Measurements from ENCODE around the gene DNAJB14. TPM values are rescaled to one million over a fixed set of nuclear protein-coding genes. Genes with fewer than 3 reads are reported as not detected.
"Not testable (repeated sequence)": the region's sequence is repeated elsewhere in the genome, so short reads cannot be mapped to it uniquely, and the experiment has no call there.

The DNAJB14 gene
- total RNA-seq, 1 donor from 2014 or later = 32.1 TPM

- FAIRE-seq (no peak), DNase-seq (ENCODE audit: low read depth) (no peak)
- no peak overlapping the region for H3K4me3 ChIP-seq (ENCODE audit: low read depth, low read length)
- H3K27me3 ChIP-seq (ENCODE audit: control insufficient read depth, insufficient read depth, low read length) = no peaks in the 10 kb centered on the region
- H3K36me3 ChIP-seq (ENCODE audit: control insufficient read depth, insufficient read depth, low read length) = no peaks in the 10 kb centered on the region
- TF ChIP-seq CTCF (IDR thresholded peaks at IDR 0.05; ENCODE audit: insufficient read depth, low read length, severe bottlenecking) = no peak
These were observed 18.8 kb upstream of the DNAJB14 start for GRCh38 chr4:99965173-99965572.

- DNase-seq (ENCODE audit: low read depth) (no peak), FAIRE-seq (no peak)
- Histone ChIP-seq H3K36me3 (ENCODE audit: control insufficient read depth, insufficient read depth, low read length) (no peaks in the 10 kb centered on the region), H3K4me3 (ENCODE audit: low read depth, low read length) (no peak overlapping the region), H3K27me3 (ENCODE audit: control insufficient read depth, insufficient read depth, low read length) (no peaks in the 10 kb centered on the region)
- no peak for TF ChIP-seq CTCF (IDR thresholded peaks at IDR 0.05; ENCODE audit: insufficient read depth, low read length, severe bottlenecking)
These were observed 15.3 kb upstream of the DNAJB14 start for GRCh38 chr4:99961711-99962110.

GRCh38 chr4:99960648-99961047, 14.2 kb upstream of the DNAJB14 start:
- DNase-seq (ENCODE audit: low read depth) = no peak
- Histone ChIP-seq H3K4me3 (ENCODE audit: low read depth, low read length) (no peak overlapping the region), H3K36me3 (ENCODE audit: control insufficient read depth, insufficient read depth, low read length) (no peaks in the 10 kb centered on the region), H3K27me3 (ENCODE audit: control insufficient read depth, insufficient read depth, low read length) (no peaks in the 10 kb centered on the region)
- TF ChIP-seq CTCF (IDR thresholded peaks at IDR 0.05; ENCODE audit: insufficient read depth, low read length, severe bottlenecking) = no peak
- FAIRE-seq = no peak

- not testable (repeated sequence) for H3K27me3 ChIP-seq (ENCODE audit: control insufficient read depth, insufficient read depth, low read length); FAIRE-seq; H3K36me3 ChIP-seq (ENCODE audit: control insufficient read depth, insufficient read depth, low read length); H3K4me3 ChIP-seq (ENCODE audit: low read depth, low read length); DNase-seq (ENCODE audit: low read depth)
These were observed 11.8 kb upstream of the DNAJB14 start for GRCh38 chr4:99958207-99958606.

- no peak for TF ChIP-seq CTCF (IDR thresholded peaks at IDR 0.05; ENCODE audit: insufficient read depth, low read length, severe bottlenecking)
- DNase-seq (ENCODE audit: low read depth) (no peak), FAIRE-seq (no peak)
- peaks cover 2% of the 10 kb centered on the region for H3K36me3 ChIP-seq (ENCODE audit: control insufficient read depth, insufficient read depth, low read length)
- H3K27me3 ChIP-seq (ENCODE audit: control insufficient read depth, insufficient read depth, low read length) = no peaks in the 10 kb centered on the region
- H3K4me3 ChIP-seq (ENCODE audit: low read depth, low read length) = peak overlapping the region; percentile 71
These were observed 4.5 kb upstream of the DNAJB14 start for GRCh38 chr4:99950913-99951254.

GRCh38 chr4:99949999-99950912, 3.8 kb upstream of the DNAJB14 start, which contains the start of gene H2AZ1:
Gene H2AZ1 (minus strand): TSS chr4:99950275. CDS start chr4:99950170, 105 bp downstream.
- Histone ChIP-seq H3K4me3 (ENCODE audit: low read depth, low read length) (peak within 1 kb of the TSS; percentile 71), H3K27me3 (ENCODE audit: control insufficient read depth, insufficient read depth, low read length) (no peaks in the 10 kb centered on the region), H3K36me3 (ENCODE audit: control insufficient read depth, insufficient read depth, low read length) (peaks cover 2% of the 10 kb centered on the region)
- FAIRE-seq = no peak
- DNase-seq (ENCODE audit: low read depth) = peak; percentile 93
- TF ChIP-seq CTCF (IDR thresholded peaks at IDR 0.05; ENCODE audit: insufficient read depth, low read length, severe bottlenecking) = no peak

Measured in bronchial epithelial cell (primary cell).